ENCODE results near the gene KLF15. TPM values are rescaled to one million over a fixed set of nuclear protein-coding genes. Genes with fewer than 3 reads are reported as not detected.

The KLF15 gene
- polyA plus RNA-seq, 2 of the 4 experiments (the other 2 are of a cell fraction), result not detected

DNA sequence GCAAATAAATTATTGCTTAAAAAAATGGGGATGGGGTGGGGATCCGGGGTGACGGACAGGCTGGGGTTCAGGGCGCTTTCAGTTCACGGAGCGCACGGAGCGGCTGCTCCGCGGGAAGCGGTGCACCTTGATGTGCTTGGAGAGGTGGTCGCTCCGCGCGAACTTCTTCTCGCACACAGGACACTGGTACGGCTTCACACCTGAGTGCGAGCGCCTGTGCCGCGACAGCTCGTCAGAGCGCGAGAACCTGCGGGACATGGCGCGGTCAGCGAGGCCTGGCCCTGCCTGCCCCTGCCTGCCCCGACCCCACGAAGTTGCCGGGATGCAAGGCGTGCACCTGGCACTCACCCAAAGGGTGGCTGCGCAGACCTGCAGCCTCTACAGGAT lies 13.6 kb downstream of the KLF15 start:
- DNase-seq (ENCODE audit: low read depth in 1 of 2, low spot score in 1 of 2) (no peak), FAIRE-seq (no peak), ATAC-seq (no peak)
- TF ChIP-seq BHLHE40 (IDR thresholded peaks at IDR 0.05; ENCODE audit: low read depth, low read length), result no peak
- no peak for TF ChIP-seq NPAS2 (CRISPR knock-in tag; IDR thresholded peaks at IDR 0.05; ENCODE audit: borderline replicate concordance)
- no peak for TF ChIP-seq JUN (IDR thresholded peaks at IDR 0.05)
- TF ChIP-seq KDM1A (IDR thresholded peaks at IDR 0.05; ENCODE audit: low read depth), result no peak
- no peak for TF ChIP-seq ZFP36 (IDR thresholded peaks at IDR 0.05; ENCODE audit: borderline replicate concordance, partially characterized antibody)
- TF ChIP-seq EP300 (IDR thresholded peaks at IDR 0.05), result no peak
- Histone ChIP-seq H3K27ac (no peak overlapping the region), H3K4me2 (no peak overlapping the region), H3K4me1 (no peaks in the 10 kb centered on the region), H3K9me3 (no peaks in the 10 kb centered on the region), H3K4me3 (no peak overlapping the region)
- 90% methylated on average over 27 of the region's 32 CpGs for WGBS (ENCODE audit: missing lambda C conversion rate)
- ChIA-PET CTCF (no interaction called here), POLR2A (no interaction called here)

GRCh38 chr3:126342991-126343648 lies 14.1 kb downstream of the KLF15 start:
- DNase-seq (ENCODE audit: low read depth in 1 of 2, low spot score in 1 of 2), result no peak
- H3K27ac ChIP-seq, result no peak overlapping the region
- POLR2A ChIA-PET, result no interaction called here
- peak in 1 of 2 experiments; percentile 64; a peak in 3 of 6 replicates for ATAC-seq
- no peaks in the 10 kb centered on the region for H3K4me1 ChIP-seq
- TF ChIP-seq USF2 (IDR thresholded peaks at IDR 0.05) (no peak), MAZ (IDR thresholded peaks at IDR 0.05; ENCODE audit: borderline replicate concordance, low read depth, low read length) (no peak), CTCF (IDR thresholded peaks at IDR 0.05) (no peak), HEYL (CRISPR knock-in tag; IDR thresholded peaks at IDR 0.05) (no peak), NPAS2 (CRISPR knock-in tag; IDR thresholded peaks at IDR 0.05; ENCODE audit: borderline replicate concordance) (no peak), HES2 (IDR thresholded peaks at IDR 0.05) (no peak)
- TF ChIP-seq, protein P1, sequence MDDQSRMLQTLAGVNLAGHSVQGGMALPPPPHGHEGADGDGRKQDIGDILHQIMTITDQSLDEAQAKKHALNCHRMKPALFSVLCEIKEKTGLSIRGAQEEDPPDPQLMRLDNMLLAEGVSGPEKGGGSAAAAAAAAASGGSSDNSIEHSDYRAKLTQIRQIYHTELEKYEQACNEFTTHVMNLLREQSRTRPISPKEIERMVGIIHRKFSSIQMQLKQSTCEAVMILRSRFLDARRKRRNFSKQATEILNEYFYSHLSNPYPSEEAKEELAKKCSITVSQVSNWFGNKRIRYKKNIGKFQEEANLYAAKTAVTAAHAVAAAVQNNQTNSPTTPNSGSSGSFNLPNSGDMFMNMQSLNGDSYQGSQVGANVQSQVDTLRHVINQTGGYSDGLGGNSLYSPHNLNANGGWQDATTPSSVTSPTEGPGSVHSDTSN (IDR thresholded peaks at IDR 0.05), result no peak
- H3K4me3 ChIP-seq, result no peak overlapping the region
- CTCF ChIA-PET, result no interaction called here
- WGBS (ENCODE audit: missing lambda C conversion rate), result 63% methylated on average over 3 of the region's 20 CpGs
- H3K9me3 ChIP-seq, result no peaks in the 10 kb centered on the region
- no peak overlapping the region for H3K4me2 ChIP-seq
- FAIRE-seq, result no peak

GRCh38 chr3:126342211-126342610 lies 15.0 kb downstream of the KLF15 start:
- Histone ChIP-seq H3K4me2 (no peak overlapping the region), H3K4me1 (no peaks in the 10 kb centered on the region), H3K27ac (no peak overlapping the region), H3K9me3 (no peaks in the 10 kb centered on the region), H3K4me3 (no peak overlapping the region)
- WGBS (ENCODE audit: missing lambda C conversion rate), result 76% methylated on average over 9 of the region's 9 CpGs
- POLR2A ChIA-PET, result no interaction called here
- CTCF ChIA-PET, result no interaction called here
- no peak for ATAC-seq
- no peak for FAIRE-seq
- TF ChIP-seq EHF (CRISPR knock-in tag; IDR thresholded peaks at IDR 0.05), result no peak
- TF ChIP-seq RNF2 (IDR thresholded peaks at IDR 0.05; ENCODE audit: borderline replicate concordance, low read depth), result no peak
- no peak for TF ChIP-seq HOXB5 (CRISPR knock-in tag; IDR thresholded peaks at IDR 0.05)
- TF ChIP-seq POLR2AphosphoS2 (conservative IDR thresholded peaks at IDR 0.05; ENCODE audit: low read length), result no peak
- TF ChIP-seq USF2 (IDR thresholded peaks at IDR 0.05), result no peak
- TF ChIP-seq CEBPB (IDR thresholded peaks at IDR 0.05), result no peak
- no peak for TF ChIP-seq NPAS2 (CRISPR knock-in tag; IDR thresholded peaks at IDR 0.05; ENCODE audit: borderline replicate concordance)
- no peak for TF ChIP-seq NR3C1 (IDR thresholded peaks at IDR 0.05)
- TF ChIP-seq RFX5 (IDR thresholded peaks at IDR 0.05), result no peak
- TF ChIP-seq KDM5A (IDR thresholded peaks at IDR 0.05), result no peak
- no peak for TF ChIP-seq PHF8 (IDR thresholded peaks at IDR 0.05; ENCODE audit: borderline replicate concordance, low read depth)
- TF ChIP-seq EP300 (IDR thresholded peaks at IDR 0.05), result no peak
- no peak for TF ChIP-seq ZNF302 (CRISPR knock-in tag; IDR thresholded peaks at IDR 0.05)
- no peak for TF ChIP-seq ZC3H11A (IDR thresholded peaks at IDR 0.05)
- DNase-seq (ENCODE audit: low read depth in 1 of 2, low spot score in 1 of 2), result no peak
